Stimulated activated CD4-positive, alpha-beta T cell treated with anti-CD3 and anti-CD28 coated beads, Interleukin-2, amount 100 ng/mL, for 24 hours (primary cell): ENCODE data around the gene IL17RB.
A peak's percentile ranks its signal among the peaks of the same experiment; 100 is the strongest.

ENCODE experiments used
- DNase-seq, 2 donors: peaks; one replicate each; pipeline ENCODE4 v3.0.0-alpha.2; 2020

IL17RB gene, protein sequence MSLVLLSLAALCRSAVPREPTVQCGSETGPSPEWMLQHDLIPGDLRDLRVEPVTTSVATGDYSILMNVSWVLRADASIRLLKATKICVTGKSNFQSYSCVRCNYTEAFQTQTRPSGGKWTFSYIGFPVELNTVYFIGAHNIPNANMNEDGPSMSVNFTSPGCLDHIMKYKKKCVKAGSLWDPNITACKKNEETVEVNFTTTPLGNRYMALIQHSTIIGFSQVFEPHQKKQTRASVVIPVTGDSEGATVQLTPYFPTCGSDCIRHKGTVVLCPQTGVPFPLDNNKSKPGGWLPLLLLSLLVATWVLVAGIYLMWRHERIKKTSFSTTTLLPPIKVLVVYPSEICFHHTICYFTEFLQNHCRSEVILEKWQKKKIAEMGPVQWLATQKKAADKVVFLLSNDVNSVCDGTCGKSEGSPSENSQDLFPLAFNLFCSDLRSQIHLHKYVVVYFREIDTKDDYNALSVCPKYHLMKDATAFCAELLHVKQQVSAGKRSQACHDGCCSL

DNA sequence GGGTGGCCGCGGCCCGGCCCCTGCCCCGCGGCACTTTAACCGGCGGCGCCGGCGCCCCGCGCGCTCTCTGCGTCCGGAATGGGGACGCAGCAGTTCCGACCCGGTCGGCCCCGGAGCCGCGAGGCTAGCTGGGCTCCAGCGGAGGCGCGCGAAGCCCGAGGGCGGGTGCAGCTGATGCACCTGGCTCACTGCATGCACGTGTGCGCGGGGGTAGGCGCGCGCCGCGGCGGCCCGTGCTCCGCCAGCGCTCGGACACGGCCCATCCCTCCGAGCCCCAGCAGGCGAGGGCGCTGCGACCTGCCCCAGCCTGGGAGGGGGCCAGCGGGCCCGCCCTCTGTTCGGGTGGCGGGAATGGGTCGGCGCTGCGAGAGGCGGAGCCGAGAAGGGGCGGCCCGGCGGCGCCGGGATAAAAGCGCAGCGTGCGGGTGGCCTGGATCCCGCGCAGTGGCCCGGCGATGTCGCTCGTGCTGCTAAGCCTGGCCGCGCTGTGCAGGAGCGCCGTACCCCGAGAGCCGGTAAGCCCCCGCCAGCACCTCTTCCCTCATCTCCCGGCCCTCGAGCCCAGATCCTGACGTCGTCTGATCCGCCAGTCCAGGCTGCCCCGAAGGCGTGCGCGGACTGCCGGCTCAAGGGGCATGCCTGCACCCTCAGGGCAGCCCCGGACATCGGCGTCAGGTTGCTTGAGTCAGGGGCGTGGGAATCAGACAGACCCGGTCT lies at the start of gene IL17RB, which contains the start of gene CHDH:
IL17RB (plus strand) TSS at position 435 of the 717 bp plus-strand sequence; CDS start at position 456, 21 bp downstream.
CHDH (minus strand) TSS at position 286 of the 717 bp plus-strand sequence. CDS start 22,411 bp downstream, outside the sequence.
- DNase-seq: peak in 1 of 2 donors; percentile 44

DNA sequence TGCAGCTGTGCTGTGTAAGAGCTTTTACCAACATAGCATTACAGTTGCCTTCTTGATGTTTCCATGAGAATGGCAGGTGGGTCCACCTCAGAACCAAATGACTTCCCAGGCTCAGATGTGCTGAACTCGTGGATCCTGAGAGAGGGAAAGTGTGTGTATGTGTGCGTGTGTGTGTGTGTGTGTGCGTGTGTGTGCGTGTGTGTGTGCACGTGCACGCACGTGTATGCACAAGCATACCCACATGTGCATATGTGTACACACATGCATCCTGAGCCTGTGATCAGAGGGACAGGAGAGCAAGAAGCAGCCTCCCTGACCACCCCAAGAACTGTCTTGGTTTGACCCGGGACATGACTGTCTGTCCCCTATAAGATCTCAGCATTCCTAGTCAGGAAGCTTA lies 48.2 kb upstream of the IL17RB start:
- DNase-seq: no peak

DNA sequence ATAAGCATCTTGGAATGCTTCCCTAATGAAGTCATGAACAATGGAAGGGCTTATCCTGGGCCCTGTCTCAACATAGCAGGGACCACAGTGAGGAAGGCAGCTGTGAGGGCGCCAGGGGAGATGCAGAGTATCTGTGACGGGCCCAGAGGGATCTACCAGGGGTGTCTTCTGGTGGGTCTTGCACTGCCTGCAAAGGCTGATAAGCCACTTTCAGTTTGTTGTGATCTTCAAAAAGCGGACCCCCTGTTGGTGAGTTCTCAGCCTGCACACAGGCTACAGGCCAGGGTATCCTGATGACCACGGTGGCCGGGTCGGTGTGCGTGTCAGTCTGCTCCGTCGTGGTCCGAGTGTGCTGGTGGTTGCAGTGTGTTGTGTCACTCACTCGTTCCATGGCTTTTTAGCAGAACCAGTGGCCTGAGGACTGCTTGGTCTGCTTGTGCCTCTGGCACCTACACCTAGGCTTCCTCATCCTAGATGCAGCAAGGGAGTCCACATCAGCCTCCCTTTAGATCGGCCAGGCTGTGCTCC lies 47.0 kb upstream of the IL17RB start:
- no peak for DNase-seq

DNA sequence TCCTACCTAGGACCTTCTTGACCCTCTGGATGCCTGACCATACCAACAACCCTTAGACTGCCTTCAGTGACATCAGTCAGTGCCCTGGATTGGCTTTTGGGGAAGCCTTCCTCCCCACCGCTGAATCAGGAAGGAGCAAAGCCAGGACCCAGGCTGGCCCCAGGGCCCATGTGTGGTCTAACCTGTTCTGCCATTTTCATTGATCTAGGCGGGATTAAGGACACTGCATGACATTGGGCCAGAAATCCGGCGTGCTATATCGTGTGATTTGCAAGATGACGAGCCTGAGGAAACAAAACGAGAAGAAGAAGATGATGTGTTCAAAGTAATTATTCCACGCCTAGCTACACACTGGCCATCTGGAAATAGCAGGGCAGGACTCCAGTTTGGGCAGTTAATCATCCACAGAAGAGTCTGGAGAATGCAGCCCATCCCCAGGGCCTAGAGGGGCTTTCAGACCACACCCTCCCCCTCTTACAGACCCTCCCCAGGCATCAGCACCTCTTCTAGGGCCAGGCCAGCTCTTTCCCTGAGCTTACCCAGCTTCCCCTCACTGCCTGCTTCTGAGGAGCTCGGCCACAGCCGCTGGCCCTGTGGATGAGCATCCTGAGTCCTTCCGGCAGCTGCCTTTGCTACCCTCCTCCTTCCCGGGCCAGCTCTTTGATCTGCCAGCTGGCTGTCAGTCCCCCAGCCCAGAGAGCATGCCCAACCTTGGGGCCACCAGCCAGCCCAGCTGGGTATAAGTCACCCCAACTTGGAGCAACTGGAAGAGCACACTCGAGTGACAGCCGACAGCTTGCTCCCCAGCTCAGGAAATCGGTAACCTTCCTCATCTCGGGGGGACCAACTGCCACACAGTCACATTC lies 46.1 kb upstream of the IL17RB start:
- DNase-seq: no peak

DNA sequence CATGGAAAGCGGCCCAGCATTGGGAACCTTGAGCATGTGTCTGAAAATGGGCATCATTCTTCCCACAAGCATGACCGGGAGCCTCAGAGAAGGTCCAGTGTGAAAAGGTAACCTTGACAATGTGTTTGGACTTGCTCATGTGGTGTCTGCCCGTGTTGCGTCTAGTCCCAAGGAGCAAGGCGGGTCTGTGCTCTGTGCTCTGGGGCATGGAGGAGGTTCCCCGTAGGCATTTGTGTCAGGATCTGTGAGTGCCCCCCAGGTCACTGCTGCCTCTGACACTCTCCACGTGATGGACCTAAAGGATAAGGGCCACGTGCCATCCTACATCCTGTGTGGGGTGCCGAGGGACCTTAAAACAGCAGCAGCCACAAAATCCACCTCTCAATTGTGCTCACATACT lies 45.0 kb upstream of the IL17RB start:
- no peak for DNase-seq

DNA sequence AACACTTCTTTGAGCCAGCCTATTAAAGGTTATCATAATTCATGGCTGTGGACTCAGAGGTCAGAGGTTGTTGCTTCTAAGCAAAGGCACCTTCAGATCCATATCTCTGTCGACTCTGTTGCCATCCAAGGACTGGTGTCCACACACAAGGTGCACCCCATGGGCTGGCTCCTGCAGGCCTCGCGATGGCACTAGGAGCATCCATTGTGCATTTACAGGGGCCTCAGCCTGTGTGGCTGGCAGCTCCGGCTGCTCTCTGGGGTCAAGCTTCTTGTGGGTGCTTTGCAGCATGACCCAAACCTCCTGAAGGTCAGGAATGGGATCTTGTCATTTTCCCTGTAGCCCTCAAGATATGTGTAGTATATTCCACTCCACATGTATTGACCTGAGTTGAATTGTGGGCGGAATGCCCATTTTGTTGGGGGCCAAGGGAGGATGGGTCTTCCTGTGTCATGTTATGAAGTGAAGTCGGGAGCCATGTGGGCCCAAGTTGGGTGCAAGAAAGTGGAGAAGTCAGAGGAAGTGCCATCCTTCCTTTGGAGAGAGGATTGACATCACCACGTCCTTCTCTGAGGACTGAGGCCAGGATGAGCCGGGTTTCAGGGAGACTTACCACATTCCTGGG lies 44.0 kb upstream of the IL17RB start:
- DNase-seq: no peak

DNA sequence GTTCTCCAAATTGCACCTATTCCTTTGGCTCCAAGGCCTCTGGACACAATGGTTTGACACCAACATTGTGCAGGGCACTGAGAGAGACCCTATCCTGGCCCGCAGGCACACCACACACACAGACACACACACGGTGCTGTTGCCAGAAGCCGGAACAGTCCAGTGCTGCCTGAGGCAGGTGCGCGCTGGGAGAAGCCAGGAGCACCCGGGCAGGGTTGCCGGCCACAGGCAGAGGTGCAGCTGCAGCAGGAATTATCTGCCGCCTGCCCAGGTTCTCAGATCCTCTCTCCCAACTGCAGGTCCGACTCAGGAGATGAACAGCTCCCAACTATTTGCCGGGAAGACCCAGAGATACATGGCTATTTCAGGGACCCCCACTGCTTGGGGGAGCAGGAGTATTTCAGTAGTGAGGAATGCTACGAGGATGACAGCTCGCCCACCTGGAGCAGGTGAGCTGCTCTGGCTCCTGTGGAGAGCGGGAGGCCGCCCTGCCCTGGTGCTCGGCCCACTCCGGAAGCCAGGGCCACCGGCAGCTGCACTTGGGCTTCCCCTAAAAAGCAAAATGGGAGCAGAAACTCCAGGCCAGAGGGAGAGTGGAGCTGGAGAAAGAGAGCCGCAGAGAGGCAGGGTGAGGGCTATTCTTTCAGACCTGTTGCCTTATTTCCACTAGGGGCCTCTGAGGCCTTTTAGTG lies 43.1 kb upstream of the IL17RB start:
- no peak for DNase-seq

DNA sequence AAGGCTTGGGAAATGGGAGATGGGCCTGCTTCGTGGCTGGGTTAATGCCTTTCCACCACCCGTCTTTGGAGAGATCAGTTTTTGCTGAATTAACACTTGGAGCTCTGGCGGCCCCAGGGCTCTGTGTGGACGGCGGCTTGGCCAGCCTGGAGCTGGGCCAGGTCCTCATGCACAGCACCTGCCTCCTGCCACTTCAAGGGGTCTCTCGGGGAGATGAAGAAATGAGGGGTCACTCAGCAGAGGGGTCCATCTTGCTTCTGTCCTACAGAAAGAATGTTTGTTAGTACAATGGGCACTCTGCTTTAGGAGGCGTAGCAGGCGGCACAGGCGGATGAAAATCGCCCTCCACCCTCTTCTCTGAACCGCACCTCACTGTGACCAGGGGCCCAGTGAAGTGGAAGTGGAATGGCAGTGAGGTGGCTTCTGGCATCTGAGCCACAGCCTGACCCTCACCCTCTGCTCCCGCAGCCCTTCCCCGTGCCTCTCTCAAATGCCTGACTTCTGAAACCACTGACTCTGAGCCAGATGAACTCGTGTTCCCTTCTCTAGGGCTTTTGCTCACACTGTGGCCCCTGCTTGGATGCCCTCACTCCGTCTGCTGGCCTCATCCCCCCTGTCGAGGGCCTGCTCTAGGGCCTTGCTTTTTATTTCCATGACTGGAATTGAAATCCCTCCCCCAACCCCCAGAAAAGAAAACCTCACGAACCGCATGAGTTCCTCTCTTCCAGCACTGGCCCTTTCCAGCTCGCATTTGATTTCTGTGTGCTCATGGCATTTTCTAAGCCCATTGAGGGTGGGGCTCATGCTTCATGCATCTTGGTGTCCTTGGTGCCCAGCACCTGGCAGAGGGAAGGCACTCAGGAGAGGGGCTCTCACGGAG lies 42.3 kb upstream of the IL17RB start:
- no peak for DNase-seq

DNA sequence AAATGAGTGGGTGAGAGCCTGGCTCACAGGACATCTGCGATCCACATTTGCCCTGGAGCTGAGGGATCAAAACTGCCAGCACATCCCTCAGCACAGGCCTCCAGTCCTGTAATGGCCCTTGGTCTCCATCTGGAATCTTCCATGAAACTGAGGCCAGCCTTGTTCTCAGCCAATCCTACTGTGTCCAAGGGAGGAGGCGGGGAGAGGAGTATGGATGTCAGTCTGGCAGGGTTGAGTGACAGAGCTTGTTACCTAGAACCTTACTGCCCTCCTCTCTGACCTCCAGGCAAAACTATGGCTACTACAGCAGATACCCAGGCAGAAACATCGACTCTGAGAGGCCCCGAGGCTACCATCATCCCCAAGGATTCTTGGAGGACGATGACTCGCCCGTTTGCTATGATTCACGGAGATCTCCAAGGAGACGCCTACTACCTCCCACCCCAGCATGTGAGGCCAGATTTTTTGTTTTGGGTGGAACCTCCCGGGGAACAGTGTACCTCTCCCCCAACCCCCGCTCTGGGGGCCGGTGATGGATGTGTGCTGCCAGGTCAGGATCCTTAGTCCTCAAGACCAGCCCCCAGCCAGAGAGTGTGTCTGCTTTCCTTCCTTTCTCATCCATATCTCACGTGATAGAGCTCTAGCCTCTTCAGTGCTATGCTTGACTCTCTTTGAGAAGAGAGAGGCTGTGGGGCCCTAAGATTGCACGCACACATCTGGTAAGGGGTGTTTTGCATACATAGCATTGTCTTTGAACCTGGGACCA lies 41.5 kb upstream of the IL17RB start:
- DNase-seq: no peak

DNA sequence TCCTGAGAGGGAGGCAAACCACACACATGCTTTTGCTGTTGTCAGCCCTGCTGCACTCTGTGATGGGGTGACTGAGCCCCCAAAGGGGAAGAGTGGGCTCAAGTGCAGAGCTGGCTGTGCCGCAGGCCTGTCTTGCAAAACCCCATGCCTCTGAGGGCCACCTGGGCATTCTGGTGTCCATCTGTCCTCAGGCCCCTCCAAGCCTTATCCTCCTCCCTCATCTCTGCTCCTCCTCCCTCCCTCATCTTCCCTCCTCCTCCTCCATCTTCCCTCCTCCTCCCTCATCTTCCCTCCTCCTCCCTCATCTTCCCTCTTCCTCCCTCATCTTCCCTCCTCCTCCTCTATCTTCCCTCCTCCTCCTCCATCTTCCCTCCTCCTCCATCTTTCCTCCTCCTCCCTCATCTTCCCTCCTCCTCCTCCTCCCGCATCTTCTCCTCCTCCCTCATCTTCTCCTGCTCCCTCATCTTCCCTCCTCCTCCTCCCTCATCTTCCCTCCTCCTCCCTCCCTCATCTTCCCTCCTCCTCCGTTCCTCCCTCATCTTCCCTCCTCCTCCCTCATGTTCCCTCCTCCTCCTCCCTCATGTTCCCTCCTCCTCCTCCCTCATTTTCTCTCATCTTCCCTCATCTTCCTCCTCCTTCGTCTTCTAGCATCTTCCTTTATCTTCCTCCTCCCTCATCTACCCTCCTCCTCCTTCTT lies 40.8 kb upstream of the IL17RB start:
- no peak for DNase-seq

DNA sequence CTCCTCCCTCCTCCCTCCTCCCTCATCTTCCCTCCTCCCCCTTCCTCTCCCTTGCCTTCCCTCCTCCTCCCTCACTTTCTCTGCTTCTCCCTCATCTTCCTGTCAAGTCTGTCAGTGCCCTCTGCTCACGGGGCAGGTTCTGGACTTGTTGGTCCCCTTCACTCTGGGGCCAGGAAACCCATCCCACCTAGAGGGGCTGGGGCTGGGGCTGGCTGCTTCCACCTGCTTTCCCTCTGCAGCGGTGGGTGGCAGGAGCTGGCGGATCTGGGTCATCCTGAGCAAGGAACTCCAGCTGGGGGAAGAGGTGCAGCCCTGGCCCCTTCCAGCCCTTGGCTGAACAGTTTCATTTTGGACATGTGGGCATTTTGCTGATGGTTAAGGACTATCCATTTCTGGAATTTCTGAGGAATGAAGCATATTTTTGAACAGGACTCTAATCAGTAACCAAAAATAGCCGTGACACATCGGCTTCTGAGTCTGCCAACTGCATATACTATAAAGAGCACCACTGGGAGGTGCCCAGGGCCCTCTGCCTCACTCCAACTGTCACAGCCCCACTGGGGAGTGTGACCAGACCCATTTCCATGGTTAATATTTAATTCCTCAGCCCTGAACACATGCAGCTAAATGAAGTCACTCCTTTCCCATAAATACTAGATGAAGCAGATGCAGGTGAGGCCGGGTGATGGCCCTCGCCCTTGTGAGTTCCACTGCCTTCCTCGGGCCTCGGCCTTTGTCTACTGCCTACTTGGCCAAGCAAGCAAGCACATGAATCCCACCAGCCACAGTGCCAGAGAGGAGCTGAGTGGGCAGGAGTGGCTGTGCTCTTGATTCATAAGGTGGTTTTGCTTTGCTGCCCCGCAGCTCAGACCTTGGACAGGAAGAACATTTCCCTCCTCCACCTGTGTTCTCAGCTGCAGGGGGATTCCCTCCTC lies 39.9 kb upstream of the IL17RB start:
- DNase-seq: no peak

DNA sequence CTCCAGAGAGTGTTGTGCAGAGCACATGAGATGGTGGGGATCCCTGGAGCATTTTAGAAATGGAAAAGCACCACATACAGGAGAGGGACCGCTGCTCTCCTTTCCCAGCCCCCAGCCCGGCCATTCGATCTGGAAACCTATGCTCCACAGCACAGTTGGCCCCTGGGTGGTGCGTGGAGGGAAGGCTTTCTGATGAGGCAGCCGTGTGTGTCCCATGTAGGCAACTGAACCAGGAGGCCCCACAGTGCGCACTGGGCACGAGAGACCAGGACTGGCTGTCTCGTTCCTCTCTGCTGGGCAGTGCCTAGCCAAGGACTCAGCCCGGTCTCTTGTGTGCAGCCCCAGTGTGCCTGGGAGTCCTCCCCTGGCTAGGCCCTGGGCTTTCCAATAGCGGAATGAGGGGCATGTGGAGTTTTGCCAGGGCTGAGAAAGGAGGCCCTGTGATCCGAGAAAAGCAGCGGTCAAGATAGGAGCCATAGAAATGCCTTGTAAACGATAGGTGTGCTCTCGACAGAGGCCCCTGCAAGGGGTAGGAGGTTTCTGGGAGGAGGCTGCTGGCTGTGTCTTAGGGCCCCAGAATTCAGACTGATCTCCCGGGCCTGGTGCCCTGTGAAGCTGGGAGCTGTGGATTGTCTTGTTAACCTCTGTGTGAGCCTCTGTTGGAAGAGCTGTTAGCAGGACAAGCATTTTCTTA lies 39.1 kb upstream of the IL17RB start:
- no peak for DNase-seq

DNA sequence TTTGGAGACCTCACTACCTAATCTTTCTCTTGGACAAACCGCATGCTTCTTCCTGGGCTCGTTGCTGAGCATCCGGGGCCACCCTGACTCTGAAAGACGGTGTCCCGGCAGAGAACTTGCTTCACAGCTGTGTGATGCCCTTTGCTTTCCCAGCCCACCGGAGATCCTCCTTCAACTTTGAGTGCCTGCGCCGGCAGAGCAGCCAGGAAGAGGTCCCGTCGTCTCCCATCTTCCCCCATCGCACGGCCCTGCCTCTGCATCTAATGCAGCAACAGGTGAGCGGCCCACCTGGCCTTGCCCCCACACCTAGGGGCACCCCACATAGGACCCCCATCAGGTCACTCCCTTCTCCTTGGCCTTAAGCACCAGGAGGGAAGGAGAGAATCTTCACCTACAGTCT lies 37.9 kb upstream of the IL17RB start:
- no peak for DNase-seq

DNA sequence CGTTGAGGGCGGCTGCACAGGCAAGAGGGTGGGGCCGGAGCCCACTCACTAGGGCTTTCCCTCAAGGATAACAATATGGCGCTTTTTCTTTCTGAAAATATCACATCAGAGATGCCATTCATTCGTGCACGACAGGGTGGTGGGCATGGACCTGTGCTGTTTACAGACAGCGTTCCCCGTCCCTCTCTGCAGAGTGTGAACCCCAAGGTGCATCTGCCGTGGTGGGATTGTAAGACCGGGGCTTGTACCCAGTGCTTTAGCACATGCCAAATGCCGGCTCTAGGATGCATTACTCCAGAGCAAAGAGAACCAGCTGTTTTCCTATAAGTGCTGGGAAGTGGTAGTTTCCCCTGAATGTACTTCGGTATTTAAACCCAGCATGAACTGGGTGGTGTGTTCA lies 37.1 kb upstream of the IL17RB start:
- DNase-seq: no peak

DNA sequence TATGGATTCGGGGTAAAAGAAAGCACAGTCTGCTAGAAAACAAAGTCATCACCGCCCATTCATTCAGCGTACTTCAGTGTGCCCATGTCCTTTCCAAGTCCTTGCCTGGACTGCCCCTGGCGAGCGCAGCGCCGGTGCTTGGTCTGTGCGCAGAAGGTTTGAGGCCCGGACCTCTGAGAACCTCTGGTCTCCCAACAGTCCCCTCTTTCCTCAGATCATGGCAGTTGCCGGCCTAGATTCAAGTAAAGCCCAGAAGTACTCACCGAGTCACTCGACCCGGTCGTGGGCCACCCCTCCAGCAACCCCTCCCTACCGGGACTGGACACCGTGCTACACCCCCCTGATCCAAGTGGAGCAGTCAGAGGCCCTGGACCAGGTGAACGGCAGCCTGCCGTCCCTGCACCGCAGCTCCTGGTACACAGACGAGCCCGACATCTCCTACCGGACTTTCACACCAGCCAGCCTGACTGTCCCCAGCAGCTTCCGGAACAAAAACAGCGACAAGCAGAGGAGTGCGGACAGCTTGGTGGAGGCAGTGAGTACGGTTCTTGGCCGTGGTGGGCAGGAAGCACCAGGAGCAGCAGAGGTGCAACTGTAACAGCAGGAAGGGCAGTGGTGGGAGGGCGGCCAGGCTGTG lies 36.5 kb upstream of the IL17RB start:
- no peak for DNase-seq

DNA sequence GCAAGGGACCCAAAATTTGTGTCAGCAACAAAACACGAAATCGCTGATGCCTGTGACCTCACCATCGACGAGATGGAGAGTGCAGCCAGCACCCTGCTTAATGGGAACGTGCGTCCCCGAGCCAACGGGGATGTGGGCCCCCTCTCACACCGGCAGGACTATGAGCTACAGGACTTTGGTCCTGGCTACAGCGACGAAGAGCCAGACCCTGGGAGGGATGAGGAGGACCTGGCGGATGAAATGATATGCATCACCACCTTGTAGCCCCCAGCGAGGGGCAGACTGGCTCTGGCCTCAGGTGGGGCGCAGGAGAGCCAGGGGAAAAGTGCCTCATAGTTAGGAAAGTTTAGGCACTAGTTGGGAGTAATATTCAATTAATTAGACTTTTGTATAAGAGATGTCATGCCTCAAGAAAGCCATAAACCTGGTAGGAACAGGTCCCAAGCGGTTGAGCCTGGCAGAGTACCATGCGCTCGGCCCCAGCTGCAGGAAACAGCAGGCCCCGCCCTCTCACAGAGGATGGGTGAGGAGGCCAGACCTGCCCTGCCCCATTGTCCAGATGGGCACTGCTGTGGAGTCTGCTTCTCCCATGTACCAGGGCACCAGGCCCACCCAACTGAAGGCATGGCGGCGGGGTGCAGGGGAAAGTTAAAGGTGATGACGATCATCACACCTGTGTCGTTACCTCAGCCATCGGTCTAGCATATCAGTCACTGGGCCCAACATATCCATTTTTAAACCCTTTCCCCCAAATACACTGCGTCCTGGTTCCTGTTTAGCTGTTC lies 35.0 kb upstream of the IL17RB start:
- no peak for DNase-seq
